ENCODE measurements around the gene MBNL1.

MBNL1 gene

DNA sequence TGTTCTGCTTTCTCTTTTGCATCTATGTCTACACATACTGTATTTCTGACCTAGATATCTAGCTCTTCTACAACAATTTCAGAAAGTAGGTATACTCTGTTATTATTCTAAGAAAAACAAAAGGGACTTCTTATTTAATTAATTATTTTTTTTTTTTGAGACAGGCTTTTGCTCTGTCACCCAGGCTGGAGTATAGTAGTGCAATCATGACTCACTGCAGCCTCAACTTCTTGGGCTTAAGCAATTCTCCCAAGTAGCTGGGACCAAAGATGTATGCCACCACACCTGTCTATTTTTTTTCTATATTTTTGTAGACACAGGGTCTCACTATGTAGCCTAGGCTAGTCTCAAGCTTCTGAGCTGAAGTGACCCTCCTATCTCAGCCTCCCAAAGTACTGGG is 130.6 kb downstream of the MBNL1 start:
- no peak for TF ChIP-seq ELF4 (IDR thresholded peaks at IDR 0.05)
- no peak for TF ChIP-seq FOXM1 (IDR thresholded peaks at IDR 0.05; ENCODE audit: borderline replicate concordance)
- TF ChIP-seq ZNF384 (IDR thresholded peaks at IDR 0.05) = no peak
- no peak for TF ChIP-seq FOXA1 (IDR thresholded peaks at IDR 0.05)
- TF ChIP-seq HDGF (IDR thresholded peaks at IDR 0.05; ENCODE audit: borderline replicate concordance) = no peak
- no peak for TF ChIP-seq FOXK2 (IDR thresholded peaks at IDR 0.05)
- ChIA-PET POLR2A (no interaction called here), CTCF (interaction anchor here (0.6 kb wide), 1 partner anchor 215 kb away, joined by 5 read pairs; no protein-coding TSS in a partner anchor)
- DNase-seq (ENCODE audit: extremely low spot score) = no peak

DNA sequence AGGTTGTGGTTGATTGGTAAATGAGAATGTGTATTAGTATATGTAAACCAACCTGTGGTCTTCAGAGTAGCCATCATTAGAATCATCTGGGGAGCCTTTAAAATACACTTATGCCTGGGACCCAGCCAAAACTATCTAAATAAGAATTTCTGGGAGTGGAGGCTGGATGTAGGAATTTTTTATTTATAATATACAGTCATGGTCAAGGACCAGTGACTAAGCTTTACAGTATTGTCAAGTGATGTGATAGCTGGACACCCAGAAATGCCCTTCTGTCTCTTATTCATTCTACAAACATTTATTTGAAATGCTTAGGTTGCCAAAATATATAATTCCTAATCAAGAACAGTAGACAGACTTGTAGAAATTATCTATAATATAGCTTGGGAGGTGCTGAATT is 132.2 kb downstream of the MBNL1 start:
- no peak for TF ChIP-seq TARDBP (IDR thresholded peaks at IDR 0.05)
- no peak for TF ChIP-seq BHLHE40 (IDR thresholded peaks at IDR 0.05; ENCODE audit: borderline replicate concordance)
- no peak for TF ChIP-seq FOXM1 (IDR thresholded peaks at IDR 0.05; ENCODE audit: borderline replicate concordance)
- no peak for TF ChIP-seq SUZ12 (IDR thresholded peaks at IDR 0.05)
- no peak for TF ChIP-seq ARNT (IDR thresholded peaks at IDR 0.05)
- TF ChIP-seq CTBP1 (IDR thresholded peaks at IDR 0.05; ENCODE audit: borderline replicate concordance) = no peak
- TF ChIP-seq L3MBTL2 (conservative IDR thresholded peaks at IDR 0.05) = no peak
- CTCF ChIA-PET = no interaction called here
- POLR2A ChIA-PET = no interaction called here
- DNase-seq (ENCODE audit: extremely low spot score) = no peak

DNA sequence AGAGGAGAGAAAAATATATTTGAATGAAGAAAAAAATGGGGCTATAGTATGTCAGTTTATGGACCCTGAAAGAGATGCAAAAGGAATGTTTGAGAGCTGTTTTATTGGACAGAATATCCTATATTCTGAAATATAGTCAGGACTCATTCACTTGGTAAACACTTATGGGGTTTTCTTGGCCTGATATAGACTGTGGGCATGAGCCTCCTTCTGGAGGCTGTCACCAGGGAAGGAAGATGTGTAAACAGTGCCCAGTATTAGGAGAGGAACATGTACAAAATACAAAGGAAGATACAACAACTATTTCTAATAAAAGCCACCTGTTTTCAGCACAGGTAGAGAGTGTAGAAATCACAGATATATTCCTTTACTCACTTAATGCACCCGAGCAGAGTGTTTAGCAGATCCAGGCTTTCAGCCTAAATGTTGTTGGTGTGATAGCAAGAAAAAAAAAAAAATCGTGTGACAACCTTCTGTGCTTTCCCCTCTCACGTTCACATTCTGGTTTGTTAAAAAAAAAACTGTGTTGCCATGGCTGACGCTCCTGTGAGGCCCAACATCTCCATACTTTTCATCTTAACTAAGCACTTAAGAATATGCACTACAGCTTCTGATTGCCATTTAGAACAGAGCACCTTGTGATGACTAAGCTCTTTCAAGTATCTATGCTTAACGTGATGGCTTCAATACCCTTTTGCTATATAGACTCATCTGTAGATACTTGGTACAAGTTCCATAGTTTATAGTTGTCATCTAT is 134.1 kb downstream of the MBNL1 start:
- ChIA-PET CTCF (interaction anchor here (0.6 to 1.3 kb wide), 2 partner anchors 29 to 94 kb away, joined by 3 read pairs; no protein-coding TSS in a partner anchor), POLR2A (no interaction called here)
- DNase-seq (ENCODE audit: extremely low spot score) = no peak
- TF ChIP-seq ARNT (IDR thresholded peaks at IDR 0.05) (no peak), TARDBP (IDR thresholded peaks at IDR 0.05) (no peak), SUZ12 (IDR thresholded peaks at IDR 0.05) (no peak), CTBP1 (IDR thresholded peaks at IDR 0.05; ENCODE audit: borderline replicate concordance) (no peak), NFRKB (IDR thresholded peaks at IDR 0.05) (no peak), ZNF384 (IDR thresholded peaks at IDR 0.05) (no peak), FOXA1 (IDR thresholded peaks at IDR 0.05) (no peak), FOXK2 (IDR thresholded peaks at IDR 0.05) (no peak), HDGF (IDR thresholded peaks at IDR 0.05; ENCODE audit: borderline replicate concordance) (no peak), ELF4 (IDR thresholded peaks at IDR 0.05) (no peak), SP1 (IDR thresholded peaks at IDR 0.05) (no peak), FOXM1 (IDR thresholded peaks at IDR 0.05; ENCODE audit: borderline replicate concordance) (no peak), LEF1 (IDR thresholded peaks at IDR 0.05; ENCODE audit: borderline replicate concordance) (no peak), L3MBTL2 (conservative IDR thresholded peaks at IDR 0.05) (no peak)

DNA sequence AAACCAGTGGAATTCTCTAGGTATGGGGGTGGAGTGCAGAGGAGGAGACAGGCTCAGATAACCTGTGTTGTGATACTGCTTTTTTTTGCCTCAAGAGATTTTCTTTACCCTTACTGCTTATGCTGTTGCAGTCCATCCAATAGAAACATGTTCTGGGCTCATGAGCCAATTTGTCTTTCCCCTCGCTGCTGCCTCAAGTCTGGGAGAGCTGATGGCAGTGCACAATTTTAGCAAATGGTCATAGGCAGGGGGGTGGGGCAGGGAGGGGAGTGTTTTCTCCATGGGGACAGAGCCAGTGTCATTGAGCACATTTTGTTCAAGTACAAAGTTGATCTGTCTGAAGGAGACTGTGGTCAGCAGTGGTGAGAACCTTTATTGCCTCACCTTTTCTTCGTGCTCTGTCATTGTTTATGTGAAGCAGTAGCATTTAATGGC is 134.9 kb downstream of the MBNL1 start:
- ChIA-PET CTCF (interaction anchor here (0.6 kb wide), 1 partner anchor 95 kb away, joined by 3 read pairs; no protein-coding TSS in a partner anchor), POLR2A (no interaction called here)
- TF ChIP-seq L3MBTL2 (conservative IDR thresholded peaks at IDR 0.05) (no peak), ARNT (IDR thresholded peaks at IDR 0.05) (no peak), FOXA1 (IDR thresholded peaks at IDR 0.05) (no peak), NFRKB (IDR thresholded peaks at IDR 0.05) (no peak), BHLHE40 (IDR thresholded peaks at IDR 0.05; ENCODE audit: borderline replicate concordance) (no peak), FOXK2 (IDR thresholded peaks at IDR 0.05) (no peak), LEF1 (IDR thresholded peaks at IDR 0.05; ENCODE audit: borderline replicate concordance) (no peak), SUZ12 (IDR thresholded peaks at IDR 0.05) (no peak), CTBP1 (IDR thresholded peaks at IDR 0.05; ENCODE audit: borderline replicate concordance) (no peak)
- no peak for DNase-seq (ENCODE audit: extremely low spot score)

DNA sequence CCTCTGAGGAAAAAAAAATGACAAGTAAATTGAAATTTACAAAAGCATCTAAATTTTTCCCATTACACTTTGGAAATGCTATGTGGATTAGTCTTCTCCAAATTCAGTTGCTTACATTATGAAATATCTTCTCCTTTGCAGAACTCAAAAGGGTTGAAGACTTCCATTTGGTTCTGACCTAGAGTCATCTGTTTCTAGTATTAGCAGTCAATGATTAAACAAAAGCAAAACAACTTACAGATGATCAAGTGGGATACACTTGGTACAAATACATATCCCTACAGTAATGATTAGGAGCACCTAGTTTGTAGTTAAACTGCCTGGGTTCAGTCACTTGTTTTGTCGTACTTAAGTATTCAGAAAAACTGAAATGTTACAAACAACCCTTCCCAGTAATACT is 136.2 kb downstream of the MBNL1 start:
- ChIA-PET CTCF (no interaction called here), POLR2A (no interaction called here)
- DNase-seq (ENCODE audit: extremely low spot score) = no peak
- TF ChIP-seq L3MBTL2 (conservative IDR thresholded peaks at IDR 0.05) = no peak
- TF ChIP-seq, protein P1, sequence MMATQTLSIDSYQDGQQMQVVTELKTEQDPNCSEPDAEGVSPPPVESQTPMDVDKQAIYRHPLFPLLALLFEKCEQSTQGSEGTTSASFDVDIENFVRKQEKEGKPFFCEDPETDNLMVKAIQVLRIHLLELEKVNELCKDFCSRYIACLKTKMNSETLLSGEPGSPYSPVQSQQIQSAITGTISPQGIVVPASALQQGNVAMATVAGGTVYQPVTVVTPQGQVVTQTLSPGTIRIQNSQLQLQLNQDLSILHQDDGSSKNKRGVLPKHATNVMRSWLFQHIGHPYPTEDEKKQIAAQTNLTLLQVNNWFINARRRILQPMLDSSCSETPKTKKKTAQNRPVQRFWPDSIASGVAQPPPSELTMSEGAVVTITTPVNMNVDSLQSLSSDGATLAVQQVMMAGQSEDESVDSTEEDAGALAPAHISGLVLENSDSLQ (IDR thresholded peaks at IDR 0.05) = no peak
- TF ChIP-seq TARDBP (IDR thresholded peaks at IDR 0.05) = no peak
- TF ChIP-seq NFRKB (IDR thresholded peaks at IDR 0.05) = no peak
- TF ChIP-seq LEF1 (IDR thresholded peaks at IDR 0.05; ENCODE audit: borderline replicate concordance) = no peak
- no peak for TF ChIP-seq BHLHE40 (IDR thresholded peaks at IDR 0.05; ENCODE audit: borderline replicate concordance)
- no peak for TF ChIP-seq SP1 (IDR thresholded peaks at IDR 0.05)
- no peak for TF ChIP-seq FOXA1 (IDR thresholded peaks at IDR 0.05)

DNA sequence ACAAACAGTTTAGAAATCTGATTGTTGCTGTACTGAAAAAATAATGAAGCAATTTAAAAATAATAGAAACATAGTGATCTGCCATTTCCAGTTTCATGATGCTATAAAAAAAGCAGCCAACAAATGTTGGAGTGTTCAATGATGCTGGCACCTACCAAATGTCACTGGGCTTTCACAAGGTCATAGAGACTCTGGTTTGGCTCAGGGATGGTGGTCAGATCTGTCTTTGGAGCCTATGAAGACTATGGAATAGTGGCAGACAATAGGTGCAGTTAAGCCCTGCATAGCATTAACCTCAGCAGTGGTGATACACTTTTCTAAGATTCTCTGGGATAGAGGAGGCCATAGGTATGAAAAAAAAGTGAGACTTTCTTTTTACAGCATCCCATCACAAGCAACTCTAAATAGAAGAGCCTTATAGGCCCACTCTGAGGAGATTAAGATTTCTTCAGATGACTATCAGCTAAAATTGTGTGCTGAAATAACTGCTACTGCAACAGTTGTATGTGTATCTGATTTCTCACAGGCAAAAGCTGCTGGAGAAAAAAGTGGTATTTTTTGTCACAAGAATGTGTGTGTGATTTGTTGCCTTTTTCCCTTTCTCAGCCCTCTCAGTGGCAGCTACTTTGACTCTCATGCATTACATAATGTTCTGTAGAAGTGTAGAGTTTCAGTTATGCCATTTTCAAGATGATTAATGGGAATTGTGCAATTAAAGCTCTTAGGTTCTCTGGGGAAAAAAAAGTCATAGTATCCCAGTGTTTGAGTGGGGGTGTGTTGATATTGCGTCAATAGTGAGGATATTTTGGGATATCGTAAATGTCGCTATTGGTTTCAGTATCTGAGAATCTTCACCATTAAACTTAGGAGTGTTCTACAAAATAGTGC is 137.4 kb downstream of the MBNL1 start:
- POLR2A ChIA-PET = interaction anchor here (0.5 to 1.1 kb wide), 3 partner anchors 25 to 720 kb away, joined by 3 read pairs; no protein-coding TSS in a partner anchor
- peak; percentile 47 for DNase-seq (ENCODE audit: extremely low spot score)

More for the DNA sequence above, 137.4 kb downstream of the MBNL1 start:
- TF ChIP-seq FOXA1 (IDR thresholded peaks at IDR 0.05) (no peak), FOXK2 (IDR thresholded peaks at IDR 0.05) (no peak; the same call in 1 of the 2 replicates), ZNF384 (IDR thresholded peaks at IDR 0.05) (peak; percentile 87), FOXM1 (IDR thresholded peaks at IDR 0.05; ENCODE audit: borderline replicate concordance) (peak; percentile 46; the same call in 1 of the 2 replicates), ARNT (IDR thresholded peaks at IDR 0.05) (0 out of 2 replicates have a peak, but pooled peaks have one; percentile 24), HDGF (IDR thresholded peaks at IDR 0.05; ENCODE audit: borderline replicate concordance) (no peak), CTBP1 (IDR thresholded peaks at IDR 0.05; ENCODE audit: borderline replicate concordance) (peak; percentile 90), LEF1 (IDR thresholded peaks at IDR 0.05; ENCODE audit: borderline replicate concordance) (0 out of 2 replicates have a peak, but pooled peaks have one; percentile 15)
- TF ChIP-seq, protein P1 (IDR thresholded peaks at IDR 0.05) = peak; percentile 96
- CTCF ChIA-PET = interaction anchor here (0.7 kb wide), 1 partner anchor 1644 kb away, joined by 8 read pairs; no protein-coding TSS in a partner anchor

Data from HEK293T (cell line).